HG02623 (cell line): ENCODE measurements around the gene MAST4.

Experiments
- ATAC-seq: cut with Tn5 transposase; IDR thresholded peaks from one replicate; pipeline ENCODE4 v1.9.1; 2021; ENCODE audit warnings: moderate library complexity; ENCODE audit not compliant: unreplicated experiment

MAST4 gene

GRCh38 chr5:66644111-66644510, 47.9 kb downstream of the MAST4 start:
- no peak for ATAC-seq

- ATAC-seq: no peak
Measured at GRCh38 chr5:66645039-66645438, 48.8 kb downstream of the MAST4 start.

GRCh38 chr5:66646570-66646969, 50.4 kb downstream of the MAST4 start:
- no peak for ATAC-seq

- ATAC-seq: no peak
Measured at GRCh38 chr5:66647146-66647856, 51.1 kb downstream of the MAST4 start.

- ATAC-seq: no peak
Measured at GRCh38 chr5:66652818-66653217, 56.6 kb downstream of the MAST4 start.

- no peak for ATAC-seq
Measured at GRCh38 chr5:66653325-66653724, 57.1 kb downstream of the MAST4 start.

- no peak for ATAC-seq
Measured at GRCh38 chr5:66655395-66656324, 59.5 kb downstream of the MAST4 start.

- no peak for ATAC-seq
Measured at GRCh38 chr5:66658516-66658915, 62.3 kb downstream of the MAST4 start.

GRCh38 chr5:66659780-66660179, 63.6 kb downstream of the MAST4 start:
- no peak for ATAC-seq

GRCh38 chr5:66660396-66660795, 64.2 kb downstream of the MAST4 start:
- ATAC-seq: no peak

GRCh38 chr5:66661149-66661548, 65.0 kb downstream of the MAST4 start:
- no peak for ATAC-seq

GRCh38 chr5:66666778-66667177, 70.6 kb downstream of the MAST4 start:
- no peak for ATAC-seq

GRCh38 chr5:66669086-66669861, 73.1 kb downstream of the MAST4 start:
- ATAC-seq: no peak

- ATAC-seq: no peak
Measured at GRCh38 chr5:66669862-66670195, 73.6 kb downstream of the MAST4 start.

- no peak for ATAC-seq
Measured at GRCh38 chr5:66671305-66671704, 75.1 kb downstream of the MAST4 start.

- no peak for ATAC-seq
Measured at GRCh38 chr5:66674802-66675201, 78.6 kb downstream of the MAST4 start.

- ATAC-seq: no peak
Measured at GRCh38 chr5:66675406-66675805, 79.2 kb downstream of the MAST4 start.

- no peak for ATAC-seq
Measured at GRCh38 chr5:66680221-66680620, 84.0 kb downstream of the MAST4 start.

GRCh38 chr5:66680804-66681203, 84.6 kb downstream of the MAST4 start:
- no peak for ATAC-seq

- no peak for ATAC-seq
Measured at GRCh38 chr5:66684663-66685062, 88.5 kb downstream of the MAST4 start.

GRCh38 chr5:66689522-66690220, 93.5 kb downstream of the MAST4 start:
- ATAC-seq: no peak
